HG02798 (cell line): Measurements from ENCODE around the gene NOS1AP.
"Not testable (repeated sequence)": the region's sequence is repeated elsewhere in the genome, so short reads cannot be mapped to it uniquely, and the experiment has no call there.

Experiments
- ATAC-seq: cut with Tn5 transposase; IDR thresholded peaks from one replicate; pipeline ENCODE4 v1.9.1; 2021; ENCODE audit warnings: mild to moderate bottlenecking; ENCODE audit not compliant: unreplicated experiment, poor library complexity

Gene NOS1AP

DNA sequence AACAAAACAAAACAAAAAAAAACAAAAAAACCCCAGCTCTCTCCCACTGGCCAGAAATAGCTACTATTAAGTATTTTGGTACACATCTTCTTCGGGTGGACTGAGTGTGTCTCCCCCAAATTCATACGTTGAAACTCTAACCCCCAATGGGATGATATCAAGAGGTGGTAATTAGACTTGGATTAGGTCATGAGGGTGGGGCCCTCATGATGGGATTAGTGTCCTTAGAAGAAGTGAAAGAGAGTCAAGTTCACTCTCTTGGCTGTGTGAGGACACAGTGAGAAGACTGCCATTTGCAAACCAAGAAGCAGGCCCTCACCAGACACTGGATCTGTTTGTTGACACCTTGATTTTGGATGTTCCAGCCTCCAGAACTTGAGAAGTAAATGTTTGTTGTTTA, 116.9 kb downstream of the NOS1AP start:
- ATAC-seq = no peak

GRCh38 chr1:162187687-162188276, 118.3 kb downstream of the NOS1AP start:
- ATAC-seq = no peak

GRCh38 chr1:162189345-162189744, 119.9 kb downstream of the NOS1AP start:
- ATAC-seq = no peak

- ATAC-seq = no peak
Measured at GRCh38 chr1:162191396-162192305, 122.2 kb downstream of the NOS1AP start.

DNA sequence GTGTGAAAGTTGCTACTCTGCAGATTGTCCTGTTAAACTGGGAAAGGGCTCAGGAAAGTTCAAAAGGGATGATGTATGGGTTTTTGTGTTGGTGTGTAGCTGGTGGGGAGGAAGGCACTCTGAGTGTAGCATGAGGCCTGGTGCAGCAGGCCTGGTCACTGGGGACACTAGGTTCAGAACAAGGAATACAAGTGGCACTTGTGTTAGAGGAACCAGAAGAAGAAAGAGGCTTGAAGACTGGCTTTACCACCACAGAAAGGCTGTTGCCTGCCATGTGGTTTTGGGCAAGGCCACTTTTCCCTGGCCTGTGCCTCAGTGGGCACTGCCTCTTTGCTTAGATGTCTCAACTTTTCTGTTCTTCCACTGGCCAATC, 122.8 kb downstream of the NOS1AP start:
- no peak for ATAC-seq

GRCh38 chr1:162192763-162193162, 123.3 kb downstream of the NOS1AP start:
- ATAC-seq = no peak

DNA sequence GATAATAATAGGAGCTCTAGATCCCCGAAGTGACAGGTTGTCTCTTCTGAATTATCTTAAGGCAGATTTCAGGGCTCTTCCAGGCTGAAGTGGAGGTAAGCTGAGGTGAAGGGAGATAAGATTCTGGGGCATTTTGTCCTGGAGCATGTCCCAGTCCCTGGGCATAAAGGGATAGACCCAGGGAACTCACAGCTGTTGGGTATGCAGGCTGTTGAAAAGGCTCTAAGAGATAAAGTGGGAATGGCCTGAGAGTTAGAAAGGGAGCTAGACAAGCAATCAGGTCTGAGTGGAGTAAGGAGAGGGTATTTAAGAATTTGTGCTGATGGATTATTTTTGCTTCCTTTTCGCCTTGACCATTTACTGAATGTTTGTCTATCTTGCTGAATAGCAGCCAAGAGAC, 123.7 kb downstream of the NOS1AP start:
- ATAC-seq = no peak

DNA sequence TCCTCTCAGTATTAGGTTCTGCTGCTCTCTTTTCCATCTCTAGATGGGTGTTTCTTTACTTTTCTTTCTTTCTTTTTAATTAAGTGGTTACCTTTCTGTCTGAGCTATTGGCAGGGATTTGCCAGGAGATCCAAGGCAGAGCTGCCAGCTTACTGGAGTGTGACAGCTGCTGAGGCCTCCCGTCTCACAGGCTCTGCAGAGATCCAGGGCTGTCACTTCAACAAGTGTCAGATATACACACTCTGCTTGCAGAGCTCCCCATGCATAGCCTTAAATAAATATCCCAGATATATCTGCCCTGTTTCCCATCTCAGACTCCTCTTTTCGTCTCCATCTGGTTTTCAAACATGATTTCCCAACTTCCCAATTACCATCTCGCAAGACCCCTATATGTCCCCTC, 124.3 kb downstream of the NOS1AP start:
- ATAC-seq = no peak

- no peak for ATAC-seq
Measured at GRCh38 chr1:162195567-162195966, 126.1 kb downstream of the NOS1AP start.

GRCh38 chr1:162196387-162196786, 126.9 kb downstream of the NOS1AP start:
- ATAC-seq = no peak

GRCh38 chr1:162197041-162197531, 127.6 kb downstream of the NOS1AP start:
- no peak for ATAC-seq

DNA sequence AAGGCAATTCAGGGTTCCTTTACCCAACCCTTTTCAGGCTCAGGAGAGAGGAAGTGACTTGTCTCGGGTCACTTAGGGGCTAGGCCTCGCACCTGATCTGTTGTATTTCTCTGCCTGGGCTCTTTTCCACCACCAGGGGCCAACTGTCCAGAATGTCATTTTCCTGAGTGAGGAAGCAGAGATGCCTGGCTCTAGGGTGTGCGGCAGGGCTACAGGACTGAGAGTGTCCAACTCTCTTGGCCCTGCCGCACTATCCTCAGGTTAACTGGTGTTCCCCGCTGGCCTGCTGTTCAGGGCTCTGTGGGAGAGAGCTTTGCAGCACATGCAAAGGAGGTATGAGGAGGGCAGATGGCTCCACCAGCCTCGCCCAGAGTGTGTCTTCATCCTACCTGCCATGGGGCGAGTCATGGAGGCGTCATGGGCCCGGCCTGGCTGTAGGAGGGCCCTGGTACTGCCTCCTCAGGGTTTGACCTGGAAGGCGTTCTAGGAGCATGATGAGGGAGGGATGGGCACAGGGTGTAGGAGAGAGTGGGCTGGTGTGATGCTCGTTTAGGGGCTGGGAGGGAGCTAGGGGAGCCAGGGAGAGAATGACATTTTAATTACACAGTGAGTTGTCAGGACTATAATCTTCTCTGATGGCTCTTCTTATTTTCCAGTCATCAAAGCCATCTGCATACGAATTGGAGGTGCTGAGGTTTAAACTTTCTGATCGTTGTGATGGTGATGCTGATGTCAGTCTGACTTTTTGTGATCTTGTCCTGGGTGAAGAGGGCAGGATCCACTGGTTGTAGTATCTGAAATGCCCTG, 128.3 kb downstream of the NOS1AP start:
- ATAC-seq = no peak

DNA sequence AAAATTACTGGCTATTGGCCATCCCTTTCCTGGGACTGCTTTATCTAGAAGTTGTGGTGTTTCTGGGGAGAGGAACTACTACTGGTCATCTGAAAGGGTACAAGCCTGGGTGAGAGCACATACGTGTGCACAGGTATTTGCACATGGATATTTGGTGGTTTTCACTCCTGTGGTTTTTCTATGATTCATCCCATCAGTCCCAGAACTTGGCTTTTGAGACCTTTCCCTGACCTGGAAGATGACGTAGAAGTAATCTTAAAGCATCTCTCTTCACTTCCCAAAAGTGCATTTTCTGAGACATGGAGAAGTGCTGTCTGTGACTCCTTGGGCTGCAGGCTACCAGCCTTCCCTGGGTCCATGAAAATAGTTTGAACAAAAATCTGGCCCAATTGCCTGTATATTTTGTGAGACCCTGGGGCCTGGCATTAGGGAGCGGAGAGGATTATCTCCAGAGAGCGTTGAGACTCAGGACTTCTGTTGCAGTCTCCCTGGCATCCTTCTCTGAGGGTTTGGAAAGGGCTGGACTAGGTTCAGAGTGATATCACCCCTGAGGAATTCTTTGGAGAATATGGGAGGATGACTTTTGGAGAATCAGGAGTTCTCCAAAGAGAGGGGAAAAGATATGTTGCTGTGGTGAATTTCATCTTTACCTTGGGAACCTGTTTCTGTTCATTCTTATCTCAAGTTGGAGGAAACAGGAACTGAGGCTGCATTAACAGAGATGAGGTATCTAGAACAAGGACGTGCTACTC, 130.8 kb downstream of the NOS1AP start:
- no peak for ATAC-seq

DNA sequence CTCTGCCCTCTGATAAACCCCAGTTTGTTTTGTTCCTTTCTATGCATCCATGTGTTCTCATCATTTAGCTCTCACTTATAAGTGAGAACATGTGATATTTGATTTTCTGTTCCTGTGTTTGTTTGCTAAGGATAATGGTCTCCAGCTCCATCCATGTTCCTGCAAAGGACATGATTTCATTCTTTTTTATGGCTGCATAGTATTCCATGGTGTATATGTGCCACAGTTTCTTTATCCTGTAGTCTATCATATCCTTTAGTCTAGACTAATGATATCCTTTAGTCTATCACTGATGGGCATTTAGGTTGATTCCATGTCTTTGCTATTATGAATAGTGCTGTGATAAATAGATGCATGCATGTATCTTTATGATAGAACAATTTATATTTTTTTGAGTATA, 131.6 kb downstream of the NOS1AP start:
- ATAC-seq = not testable (repeated sequence)

DNA sequence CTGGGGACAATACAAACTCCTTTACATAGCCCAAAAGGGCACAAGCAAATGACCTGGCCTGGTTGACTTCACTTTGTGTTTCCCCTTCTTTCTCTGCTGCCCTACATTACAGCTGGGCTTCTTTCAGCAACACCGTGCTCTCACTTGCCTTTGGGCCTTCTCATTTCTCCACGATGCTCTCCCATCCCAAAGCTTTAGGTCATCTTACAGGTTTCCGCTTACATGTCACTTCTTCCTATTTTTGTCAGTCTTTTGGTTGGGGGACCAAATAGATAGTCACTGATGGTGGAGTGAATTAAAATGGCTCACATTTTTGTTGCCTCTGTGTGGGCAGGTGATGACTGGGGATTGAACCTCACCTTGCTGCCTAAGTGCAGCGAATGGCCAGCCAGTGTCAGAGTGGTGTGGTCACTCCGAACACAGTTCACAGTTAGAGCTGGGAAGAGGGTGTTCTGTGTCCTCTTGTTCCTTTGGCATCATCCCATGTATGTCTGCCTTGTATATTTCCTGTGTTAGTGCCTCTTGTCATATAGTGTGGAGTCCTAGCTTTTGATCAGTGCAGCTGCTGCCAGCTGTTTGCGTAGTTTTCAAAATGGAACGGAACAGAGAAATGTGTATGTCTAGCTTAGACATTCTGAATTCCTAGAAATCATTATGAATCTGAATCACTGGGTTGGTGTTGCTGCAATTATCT, 134.8 kb downstream of the NOS1AP start:
- ATAC-seq = no peak

DNA sequence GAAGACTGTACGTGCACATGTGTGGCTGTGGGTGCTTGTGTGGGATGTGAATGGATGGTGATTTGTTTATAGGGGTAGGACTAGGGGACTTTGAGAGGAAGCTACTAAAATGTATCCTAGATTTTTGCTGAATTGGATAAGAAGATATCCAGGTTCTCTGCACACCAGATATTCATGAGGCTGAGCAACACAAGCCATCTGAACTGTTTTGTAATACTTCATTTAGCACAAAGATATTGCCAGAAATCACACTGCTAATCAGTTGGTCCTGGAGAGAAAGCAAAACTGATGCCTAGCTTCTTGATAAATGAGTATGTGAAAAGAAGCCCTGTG, 135.3 kb downstream of the NOS1AP start:
- no peak for ATAC-seq

DNA sequence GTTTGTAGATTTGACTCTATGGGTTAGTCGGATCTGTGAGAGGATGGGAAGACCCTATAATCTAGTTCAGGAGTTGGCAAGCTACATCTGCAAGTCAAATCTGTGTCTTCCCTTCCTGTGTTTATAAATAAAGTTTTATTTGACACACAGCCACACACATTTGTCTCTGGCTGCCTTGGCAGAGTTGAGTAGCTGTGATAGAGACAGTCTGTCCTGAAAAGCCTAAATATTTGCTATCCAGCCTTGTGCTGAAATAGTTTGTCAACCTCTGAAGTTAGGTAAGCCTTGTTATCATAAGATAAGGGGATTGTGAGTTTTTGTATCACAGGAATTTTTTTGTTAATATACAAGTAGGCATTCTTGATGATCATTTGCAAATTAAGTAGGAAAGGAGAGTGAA, 136.8 kb downstream of the NOS1AP start:
- no peak for ATAC-seq

DNA sequence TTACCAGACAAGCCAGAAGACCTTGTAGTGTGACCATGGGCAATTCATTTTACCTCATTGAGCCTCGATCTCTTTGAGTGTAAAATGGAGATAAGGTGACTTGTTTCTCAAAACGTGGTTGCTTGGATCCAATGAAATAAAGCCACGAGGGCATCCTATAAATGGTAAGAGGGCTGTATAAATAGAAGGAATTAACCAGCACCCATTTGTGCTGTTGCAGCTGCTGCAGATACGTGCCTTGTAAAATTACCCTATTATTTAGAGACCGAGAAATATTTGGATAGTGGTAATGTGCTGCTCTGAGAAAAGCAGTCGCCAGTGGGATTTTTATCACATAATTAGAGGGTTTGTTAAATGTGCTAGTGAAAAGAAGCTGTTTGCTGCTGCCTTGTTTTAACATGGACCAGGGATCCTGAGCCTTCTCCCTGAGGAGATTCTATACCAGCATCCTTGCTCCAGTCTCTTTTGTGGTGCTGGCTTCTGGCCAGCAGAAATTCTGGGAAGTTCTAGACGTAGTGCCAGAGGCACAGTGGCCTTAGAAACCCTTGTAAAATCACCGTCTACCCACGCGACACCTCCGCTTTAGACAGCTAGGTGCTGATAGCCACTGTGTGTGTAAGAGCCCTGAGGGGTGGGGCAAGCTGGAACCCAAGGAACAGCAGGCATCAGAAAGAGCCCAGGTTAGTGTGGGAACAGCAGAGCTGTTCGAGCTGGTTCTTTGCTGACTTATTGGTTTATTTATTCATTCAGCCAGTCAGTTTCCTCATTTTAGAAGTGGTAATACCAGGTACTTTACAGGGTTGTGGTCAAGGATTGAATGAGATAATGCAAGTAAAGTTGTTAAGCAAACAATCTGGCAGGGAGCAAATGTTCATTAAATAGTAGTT, 137.5 kb downstream of the NOS1AP start:
- ATAC-seq = no peak

DNA sequence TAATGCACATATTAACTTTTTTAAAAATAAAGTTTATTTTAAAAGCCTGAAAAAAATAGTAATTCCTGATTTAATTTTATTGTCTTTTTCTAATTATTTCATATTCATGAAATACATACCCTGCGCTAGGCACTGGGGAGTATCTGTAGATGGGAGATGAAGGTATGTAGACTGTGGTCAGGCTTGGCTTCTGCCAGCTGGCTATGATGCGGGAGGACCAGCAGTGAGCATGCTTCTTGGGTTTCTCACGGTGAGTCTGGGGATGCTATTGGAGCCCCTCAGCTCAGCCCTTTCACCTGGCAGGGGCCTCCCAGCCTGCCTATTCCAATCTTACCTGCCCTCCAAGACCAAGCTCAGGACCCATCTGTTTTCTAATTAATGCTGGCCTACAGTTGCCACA, 138.4 kb downstream of the NOS1AP start:
- no peak for ATAC-seq
